ENCODE data around the gene OR52E2. TPM values are rescaled to one million over a fixed set of nuclear protein-coding genes. Genes with fewer than 3 reads are reported as not detected.

OR52E2 gene
- total RNA-seq, 2 experiments from 2014 or later: not detected

DNA sequence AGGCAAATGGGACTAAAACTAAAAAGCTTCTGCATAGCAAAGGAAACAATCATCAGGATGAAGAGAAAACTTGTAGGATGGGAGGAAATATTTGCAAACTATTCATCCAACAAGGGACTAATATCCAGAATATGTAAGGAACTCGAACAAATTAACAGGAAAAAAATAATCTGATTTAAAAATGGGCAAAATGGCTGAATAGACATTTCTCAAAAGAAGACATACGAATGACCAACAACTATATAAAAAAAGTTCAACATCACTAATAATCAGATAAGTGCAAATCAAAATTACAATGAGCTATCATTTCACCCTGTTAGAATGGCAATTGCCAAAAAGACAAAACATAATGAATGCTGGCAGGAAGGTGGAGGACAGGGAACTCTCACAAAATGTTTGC lies 22.0 kb upstream of the OR52E2 start:
- Mint-ChIP-seq H3K36me3 (ENCODE audit: low read depth) (no peaks in the 10 kb centered on the region), H3K4me1 (ENCODE audit: low read depth) (no peaks in the 10 kb centered on the region), H3K9me3 (no peaks in the 10 kb centered on the region), H3K27ac (no peak overlapping the region), H3K4me3 (no peak overlapping the region), H3K27me3 (peaks cover 3% of the 10 kb centered on the region)
- ChIA-PET CTCF (interaction anchor here (1.1 kb wide), 1 partner anchor 16 kb away, joined by 3 read pairs; no protein-coding TSS in a partner anchor), POLR2A (no interaction called here)
- DNase-seq: no peak
- ATAC-seq (ENCODE audit: poor library complexity): no peak
- Histone ChIP-seq H3K4me3 (ENCODE audit: low read length) (no peak overlapping the region), H3K9me3 (ENCODE audit: control insufficient read depth in 1 of 2, insufficient read depth in 1 of 2, low read length in 2 of 2) (no peaks in the 10 kb centered on the region), H3K36me3 (ENCODE audit: insufficient read depth, low read length) (no peaks in the 10 kb centered on the region), H3K27ac (ENCODE audit: low read depth in 1 of 2, low read length in 2 of 2) (no peak overlapping the region), H3K27me3 (ENCODE audit: control insufficient read depth in 1 of 2, insufficient read depth in 2 of 2, low read length in 2 of 2) (no peaks in the 10 kb centered on the region), H3K4me1 (ENCODE audit: insufficient read depth, low read length) (no peaks in the 10 kb centered on the region)
- intact Hi-C loops (cut with DNase I, micrococcal nuclease): no loop called here
- no peak for TF ChIP-seq CTCF (IDR thresholded peaks at IDR 0.05)

- H3K36me3 ChIP-seq (ENCODE audit: insufficient read depth, low read length): no peaks in the 10 kb centered on the region
- DNase-seq (no peak), ATAC-seq (ENCODE audit: poor library complexity) (no peak)
- H3K27ac ChIP-seq (ENCODE audit: low read depth in 1 of 2, low read length in 2 of 2): no peak overlapping the region
- H3K4me3 ChIP-seq (ENCODE audit: low read length): no peak overlapping the region
- no peak overlapping the region for H3K4me3 Mint-ChIP-seq
- no peak overlapping the region for H3K27ac Mint-ChIP-seq
- no peaks in the 10 kb centered on the region for H3K27me3 ChIP-seq (ENCODE audit: control insufficient read depth in 1 of 2, insufficient read depth in 2 of 2, low read length in 2 of 2)
- H3K9me3 Mint-ChIP-seq: no peaks in the 10 kb centered on the region
- no peaks in the 10 kb centered on the region for H3K36me3 Mint-ChIP-seq (ENCODE audit: low read depth)
- H3K9me3 ChIP-seq (ENCODE audit: control insufficient read depth in 1 of 2, insufficient read depth in 1 of 2, low read length in 2 of 2): no peaks in the 10 kb centered on the region
- ChIA-PET CTCF (no interaction called here), POLR2A (no interaction called here)
- intact Hi-C loops (cut with DNase I, micrococcal nuclease): no loop called here
- no peaks in the 10 kb centered on the region for H3K4me1 Mint-ChIP-seq (ENCODE audit: low read depth)
- TF ChIP-seq CTCF (IDR thresholded peaks at IDR 0.05): no peak
- H3K4me1 ChIP-seq (ENCODE audit: insufficient read depth, low read length): no peaks in the 10 kb centered on the region
- peaks cover 25% of the 10 kb centered on the region for H3K27me3 Mint-ChIP-seq
Measured at GRCh38 chr11:5071799-5072198, 12.4 kb upstream of the OR52E2 start.

GRCh38 chr11:5069272-5069671 lies 9.8 kb upstream of the OR52E2 start, which contains the start of gene OR52E1:
Gene OR52E1, plus strand, starts transcription at chr11:5069572.
- ATAC-seq (ENCODE audit: poor library complexity): no peak
- Histone ChIP-seq H3K27ac (ENCODE audit: low read depth in 1 of 2, low read length in 2 of 2) (no peak within 1 kb of the TSS), H3K4me1 (ENCODE audit: insufficient read depth, low read length) (no peaks in the 10 kb centered on the region), H3K36me3 (ENCODE audit: insufficient read depth, low read length) (no peaks in the 10 kb centered on the region), H3K27me3 (ENCODE audit: control insufficient read depth in 1 of 2, insufficient read depth in 2 of 2, low read length in 2 of 2) (no peaks in the 10 kb centered on the region), H3K4me3 (ENCODE audit: low read length) (no peak within 1 kb of the TSS), H3K9me3 (ENCODE audit: control insufficient read depth in 1 of 2, insufficient read depth in 1 of 2, low read length in 2 of 2) (no peaks in the 10 kb centered on the region)
- intact Hi-C loops (cut with DNase I, micrococcal nuclease): no loop called here
- no peak for DNase-seq
- TF ChIP-seq CTCF (IDR thresholded peaks at IDR 0.05): no peak
- Mint-ChIP-seq H3K36me3 (ENCODE audit: low read depth) (no peaks in the 10 kb centered on the region), H3K4me1 (ENCODE audit: low read depth) (no peaks in the 10 kb centered on the region), H3K27ac (no peak within 1 kb of the TSS), H3K9me3 (no peaks in the 10 kb centered on the region), H3K4me3 (no peak within 1 kb of the TSS), H3K27me3 (peaks cover 15% of the 10 kb centered on the region)
- ChIA-PET CTCF (no interaction called here), POLR2A (no interaction called here)

All from CD4-positive, alpha-beta T cell (primary cell).